Natural killer cell (primary cell): ENCODE measurements around the gene FOXD4L1. TPM values are rescaled to one million over a fixed set of nuclear protein-coding genes. Genes with fewer than 3 reads are reported as not detected.
"Not testable (repeated sequence)": the region's sequence is repeated elsewhere in the genome, so short reads cannot be mapped to it uniquely, and the experiment has no call there.

Source experiments
- ATAC-seq, 3 donors: fragments of 150-1000 bp in 2 of 3; fragments of 200-7000 bp in 1 of 3; cut with Tn5 transposase; 1 replicate in 1 of 3; 2 replicates in 2 of 3; pipeline ENCODE4 v1.10.0; 2021; ENCODE audit warnings: mild to moderate bottlenecking in 2 of 3, moderate library complexity in 2 of 3
- DNase-seq, 2 donors: peaks; one replicate each; pipeline versions ENCODE4 v3.0.0 to v3.0.0-alpha.2; 2013 to 2021; ENCODE audit warnings: mixed read lengths in 1 of 2
- H3K27ac ChIP-seq: one replicate; pipeline ENCODE4 v1.5.1; 2013; ENCODE audit warnings: mild to moderate bottlenecking, low read length
- H3K27me3 ChIP-seq: one replicate; pipeline ENCODE4 v1.6.1; 2013; ENCODE audit warnings: low read length; ENCODE audit not compliant: control insufficient read depth, insufficient read depth
- H3K36me3 ChIP-seq: one replicate; pipeline ENCODE4 v1.6.1; 2013; ENCODE audit warnings: low read length; ENCODE audit not compliant: control insufficient read depth, insufficient read depth
- H3K4me1 ChIP-seq: one replicate; pipeline ENCODE4 v1.6.1; 2013; ENCODE audit warnings: low read length; ENCODE audit not compliant: control insufficient read depth, insufficient read depth
- H3K4me3 ChIP-seq: one replicate; pipeline ENCODE4 v1.5.1; 2013; ENCODE audit warnings: low read length
- H3K9me3 ChIP-seq: one replicate; pipeline ENCODE4 v1.6.1; 2013; ENCODE audit warnings: low read length; ENCODE audit not compliant: control insufficient read depth, insufficient read depth
- H3K27ac Mint-ChIP-seq, 2 donors: one replicate each; pipeline ENCODE4 v1.8.0; 2022; ENCODE audit warnings: mild to moderate bottlenecking in 2 of 2, mixed read lengths in 2 of 2, moderate library complexity in 1 of 2
- H3K27me3 Mint-ChIP-seq, 2 donors: one replicate each; pipeline ENCODE4 v1.8.0; 2022; ENCODE audit warnings: low read depth in 2 of 2, mixed read lengths in 2 of 2
- H3K36me3 Mint-ChIP-seq: one replicate; pipeline ENCODE4 v1.8.0; 2022; ENCODE audit warnings: mixed read lengths
- H3K4me1 Mint-ChIP-seq, 2 donors: one replicate each; pipeline ENCODE4 v1.8.0; 2022; ENCODE audit warnings: mixed read lengths in 2 of 2
- H3K4me3 Mint-ChIP-seq: one replicate; pipeline ENCODE4 v1.8.0; 2022; ENCODE audit warnings: mild to moderate bottlenecking, moderate library complexity, mixed read lengths
- H3K9me3 Mint-ChIP-seq, 2 donors: one replicate each; pipeline ENCODE4 v1.8.0; 2022; ENCODE audit warnings: mixed read lengths in 2 of 2
- WGBS: methylation state at CpG from one replicate; pipeline ENCODE4 v1.1.7; 2013; ENCODE audit warnings: missing lambda C conversion rate; ENCODE audit not compliant: insufficient coverage; 5-methylcytosine and 5-hydroxymethylcytosine counted together
- intact Hi-C: fragments of 100-400 bp; cut with micrococcal nuclease; formaldehyde crosslinking; loops from one replicate; pipeline ENCODE4 v1.14.2; 2022
- total RNA-seq, 4 donors: library from RNA; stranded (reverse); fragments of 120-200 nt in 1 of 4; gene quantifications; one replicate each; pipeline versions ENCODE4 v1.2.3 to v1.2.4, GENCODE V29; 2013 to 2022

Gene FOXD4L1
- total RNA-seq = not detected
- 0.07 TPM for total RNA-seq (2013)

- H3K27ac Mint-ChIP-seq, H3K9me3 Mint-ChIP-seq, intact Hi-C loops, H3K27ac ChIP-seq, ATAC-seq, H3K9me3 ChIP-seq, H3K36me3 Mint-ChIP-seq, H3K36me3 ChIP-seq, DNase-seq, H3K4me3 ChIP-seq: not testable (repeated sequence)
- H3K4me1 ChIP-seq = peaks cover 32% of the 10 kb centered on the region
- H3K27me3 ChIP-seq = peaks cover 17% of the 10 kb centered on the region
- 63% methylated on average over 1 of the region's 4 CpGs for WGBS
- Mint-ChIP-seq H3K27me3 (peaks cover 22 to 24% of the 10 kb centered on the region in 2 donors), H3K4me3 (peak within 1 kb of the TSS; percentile 76), H3K4me1 (peaks cover 13 to 16% of the 10 kb centered on the region in 2 donors)
These were observed at the start of gene FOXD4L1 for GRCh38 chr2:113498365-113498764. Gene FOXD4L1 (plus strand): TSS chr2:113498665. CDS start chr2:113499257, 592 bp downstream.

GRCh38 chr2:113465770-113466169 is 32.7 kb upstream of the FOXD4L1 start:
- DNase-seq, H3K27ac Mint-ChIP-seq, H3K27me3 ChIP-seq, H3K9me3 Mint-ChIP-seq, H3K27ac ChIP-seq, ATAC-seq, H3K36me3 Mint-ChIP-seq, H3K4me1 ChIP-seq, H3K9me3 ChIP-seq, H3K4me3 ChIP-seq, intact Hi-C loops, H3K4me3 Mint-ChIP-seq, H3K36me3 ChIP-seq, H3K4me1 Mint-ChIP-seq, H3K27me3 Mint-ChIP-seq: not testable (repeated sequence)

GRCh38 chr2:113476688-113477368 is 21.6 kb upstream of the FOXD4L1 start:
- H3K4me3 Mint-ChIP-seq, H3K27ac ChIP-seq, H3K27ac Mint-ChIP-seq, H3K4me1 Mint-ChIP-seq, H3K9me3 ChIP-seq, H3K27me3 ChIP-seq, intact Hi-C loops, H3K36me3 ChIP-seq, H3K4me3 ChIP-seq, H3K9me3 Mint-ChIP-seq, H3K27me3 Mint-ChIP-seq, DNase-seq, ATAC-seq, H3K36me3 Mint-ChIP-seq, H3K4me1 ChIP-seq: not testable (repeated sequence)
- 98% methylated on average over 13 of the region's 24 CpGs for WGBS

DNA sequence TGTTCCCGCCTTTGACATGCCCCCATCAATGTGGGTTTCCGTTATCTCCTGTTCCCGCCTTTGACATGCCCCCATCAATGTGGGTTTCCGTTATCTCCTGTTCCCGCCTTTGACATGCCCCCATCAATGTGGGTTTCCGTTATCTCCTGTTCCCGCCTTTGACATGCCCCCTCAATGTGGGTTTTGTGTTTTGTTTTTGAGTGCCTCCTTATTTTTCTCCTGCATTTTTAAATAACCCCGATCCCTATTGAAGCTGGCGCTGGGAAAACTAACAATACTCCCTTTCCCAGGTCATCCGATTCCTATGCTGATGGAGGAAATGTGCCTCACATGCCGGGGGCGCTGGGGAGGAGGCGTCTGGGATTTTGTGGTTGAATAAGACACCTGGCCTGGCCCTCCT is 1.9 kb upstream of the FOXD4L1 start:
- H3K27ac Mint-ChIP-seq, H3K36me3 ChIP-seq, H3K9me3 ChIP-seq, H3K4me1 Mint-ChIP-seq, H3K9me3 Mint-ChIP-seq, H3K36me3 Mint-ChIP-seq, DNase-seq, H3K27ac ChIP-seq, intact Hi-C loops, H3K27me3 ChIP-seq, ATAC-seq, H3K4me3 ChIP-seq, H3K4me3 Mint-ChIP-seq: not testable (repeated sequence)
- peaks cover 18% of the 10 kb centered on the region for H3K4me1 ChIP-seq
- 96% methylated on average over 11 of the region's 13 CpGs for WGBS
- peaks cover 12 to 15% of the 10 kb centered on the region in 2 donors for H3K27me3 Mint-ChIP-seq

DNA sequence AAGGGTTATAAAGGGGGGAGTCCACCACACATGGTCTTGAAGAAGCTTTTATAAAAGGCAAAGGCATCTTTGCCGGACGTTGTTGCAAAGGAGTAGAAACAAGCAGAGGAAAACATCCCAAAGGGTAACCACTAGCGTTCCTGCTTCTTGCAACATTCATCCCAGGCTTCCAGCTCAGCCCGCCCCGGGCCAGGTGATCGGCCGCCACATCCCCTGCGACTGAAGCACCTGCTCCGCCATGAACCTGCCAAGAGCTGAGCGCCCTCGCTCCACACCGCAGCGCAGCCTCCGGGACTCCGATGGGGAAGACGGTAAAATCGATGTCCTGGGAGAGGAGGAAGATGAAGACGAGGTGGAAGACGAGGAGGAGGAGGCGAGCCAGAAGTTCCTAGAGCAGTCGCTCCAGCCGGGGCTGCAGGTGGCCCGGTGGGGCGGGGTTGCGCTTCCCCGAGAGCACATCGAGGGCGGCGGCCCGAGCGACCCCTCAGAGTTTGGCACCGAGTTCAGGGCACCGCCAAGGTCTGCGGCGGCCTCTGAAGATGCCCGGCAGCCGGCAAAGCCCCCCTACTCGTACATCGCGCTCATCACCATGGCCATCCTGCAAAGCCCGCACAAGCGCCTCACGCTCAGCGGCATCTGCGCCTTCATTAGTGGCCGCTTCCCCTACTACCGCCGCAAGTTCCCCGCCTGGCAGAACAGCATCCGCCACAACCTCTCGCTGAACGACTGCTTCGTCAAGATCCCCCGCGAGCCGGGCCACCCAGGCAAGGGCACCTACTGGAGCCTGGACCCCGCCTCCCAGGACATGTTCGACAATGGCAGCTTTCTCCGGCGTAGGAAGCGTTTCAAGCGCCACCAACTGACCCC is 787 bp downstream of the FOXD4L1 start:
- H3K9me3 Mint-ChIP-seq, ATAC-seq, intact Hi-C loops, H3K4me3 ChIP-seq, H3K36me3 ChIP-seq, H3K27ac ChIP-seq, H3K27ac Mint-ChIP-seq, H3K36me3 Mint-ChIP-seq, H3K9me3 ChIP-seq: not testable (repeated sequence)
- H3K4me1 ChIP-seq = peaks cover 37% of the 10 kb centered on the region
- peaks cover 21% of the 10 kb centered on the region for H3K27me3 ChIP-seq
- H3K27me3 Mint-ChIP-seq = peaks cover 22 to 24% of the 10 kb centered on the region in 2 donors
- H3K4me1 Mint-ChIP-seq = peaks cover 13 to 16% of the 10 kb centered on the region in 2 donors
- H3K4me3 Mint-ChIP-seq = peak overlapping the region; percentile 76
- 5% methylated on average over 35 of the region's 62 CpGs for WGBS
- DNase-seq = peak in 1 of 2 donors; percentile 5

GRCh38 chr2:113499886-113500722 is 1.6 kb downstream of the FOXD4L1 start:
- H3K36me3 ChIP-seq, H3K9me3 Mint-ChIP-seq, H3K36me3 Mint-ChIP-seq, H3K9me3 ChIP-seq, H3K27ac ChIP-seq, ATAC-seq, DNase-seq, H3K4me3 ChIP-seq, H3K27ac Mint-ChIP-seq, intact Hi-C loops: not testable (repeated sequence)
- Histone ChIP-seq H3K27me3 (peaks cover 22% of the 10 kb centered on the region), H3K4me1 (peaks cover 37% of the 10 kb centered on the region)
- Mint-ChIP-seq H3K4me3 (peak overlapping the region; percentile 73), H3K4me1 (peaks cover 13 to 16% of the 10 kb centered on the region in 2 donors), H3K27me3 (peaks cover 24% of the 10 kb centered on the region in 2 donors)
- 6% methylated on average over 50 of the region's 56 CpGs for WGBS

GRCh38 chr2:113500723-113501038 is 2.2 kb downstream of the FOXD4L1 start:
- H3K4me1 ChIP-seq = peaks cover 37% of the 10 kb centered on the region
- H3K9me3 Mint-ChIP-seq, H3K36me3 ChIP-seq, H3K4me3 ChIP-seq, H3K9me3 ChIP-seq, intact Hi-C loops, H3K27ac ChIP-seq, ATAC-seq, H3K36me3 Mint-ChIP-seq, H3K27ac Mint-ChIP-seq: not testable (repeated sequence)
- 3% methylated on average over 5 of the region's 8 CpGs for WGBS
- peak in 1 of 2 donors; percentile 73 for DNase-seq
- Mint-ChIP-seq H3K4me3 (peak overlapping the region; percentile 73), H3K4me1 (peaks cover 13 to 16% of the 10 kb centered on the region in 2 donors), H3K27me3 (peaks cover 24% of the 10 kb centered on the region in 2 donors)
- peaks cover 22% of the 10 kb centered on the region for H3K27me3 ChIP-seq
